Panc1 (cell line): Measurements from ENCODE around the gene NCOR2. TPM values are rescaled to one million over a fixed set of nuclear protein-coding genes. Genes with fewer than 3 reads are reported as not detected.

ENCODE experiments used
- ATAC-seq: fragments of 200-7000 bp; cut with Tn5 transposase; 2 replicates; pipeline ENCODE4 v1.9.1; 2020; ENCODE audit warnings: mild to moderate bottlenecking, moderate library complexity
- BruUV-seq: library from RNA; stranded (reverse); fragments of 400-500 nt; replicated peaks from 2 replicates; lab custom pipeline; 2021; lab: Mats Ljungman, UMichigan
- CTCF ChIA-PET: fragments of 300-600 bp; sonication (Branson Sonifier 250); formaldehyde crosslinking; loops from one replicate; lab custom pipeline; 2022; ENCODE audit warnings: antibody characterized with exemption; lab: Charles Lee
- POLR2A ChIA-PET: fragments of 300-600 bp; sonication (Branson Sonifier 250); formaldehyde crosslinking; loops from one replicate; lab custom pipeline; 2022; ENCODE audit warnings: antibody characterized with exemption; lab: Charles Lee
- DNase-seq: peaks from one replicate; pipeline ENCODE4 v3.0.0-alpha.2; 2010; ENCODE audit warnings: low read depth, low spot score
- H3K27ac ChIP-seq: 2 replicates; pipeline ENCODE4 v1.5.1; 2011; ENCODE audit warnings: mild to moderate bottlenecking, low read length, inconsistent platforms
- H3K27me3 ChIP-seq: fragments of 200-500 bp; sonication (Bioruptor generic); 2 replicates; pipeline ENCODE4 v1.6.0; 2014; ENCODE audit warnings: low read length, inconsistent platforms; ENCODE audit not compliant: control insufficient read depth, insufficient read depth
- H3K36me3 ChIP-seq: fragments of 200-500 bp; sonication (Bioruptor generic); 2 replicates; pipeline ENCODE4 v1.5.1; 2014; ENCODE audit warnings: inconsistent platforms, mild to moderate bottlenecking, low read length, moderate library complexity; ENCODE audit not compliant: control insufficient read depth, insufficient read depth
- H3K4me1 ChIP-seq: 2 replicates; pipeline ENCODE4 v1.5.1; 2011; ENCODE audit warnings: inconsistent platforms, mild to moderate bottlenecking, low read length, moderate library complexity; ENCODE audit not compliant: control insufficient read depth, insufficient read depth
- H3K4me3 ChIP-seq, 2 experiments: 2 replicates each; pipeline ENCODE4 v1.5.1; 2011 to 2012; ENCODE audit warnings: low read depth in 2 of 2, low read length in 2 of 2, mild to moderate bottlenecking in 2 of 2, inconsistent platforms in 1 of 2, moderate library complexity in 1 of 2
- H3K9me3 ChIP-seq: fragments of 200-500 bp; sonication (Bioruptor generic); 2 replicates; pipeline ENCODE4 v1.5.1; 2014; ENCODE audit warnings: low read depth, mild to moderate bottlenecking, inconsistent platforms, low read length, moderate library complexity; ENCODE audit not compliant: control insufficient read depth, insufficient read depth
- POLR2AphosphoS5 ChIP-seq: IDR thresholded peaks from 2 replicates; pipeline ENCODE4 v1.6.1; 2012; ENCODE audit warnings: mild to moderate bottlenecking, low read depth, low read length, moderate library complexity
- REST ChIP-seq, 2 experiments: IDR thresholded peaks; 2 replicates each; pipeline ENCODE4 v1.6.1; 2011 to 2012; ENCODE audit warnings: low read depth in 2 of 2, control low read depth in 1 of 2, low read length in 1 of 2, mild to moderate bottlenecking in 1 of 2, moderate library complexity in 1 of 2; ENCODE audit not compliant: insufficient read depth in 1 of 2
- SIN3A ChIP-seq: IDR thresholded peaks from 2 replicates; pipeline ENCODE4 v1.6.1; 2012; ENCODE audit warnings: low read depth, mild to moderate bottlenecking, low read length, moderate library complexity, borderline replicate concordance; ENCODE audit not compliant: insufficient read depth
- TCF7L2 ChIP-seq: IDR thresholded peaks from 2 replicates; pipeline ENCODE4 v1.6.1; 2011; ENCODE audit warnings: mild to moderate bottlenecking, low read depth, low read length, inconsistent platforms
- in situ Hi-C: cut with HindIII; loops from 2 replicates; pipeline ENCODE4 v1.10.0; 2016; ENCODE audit warnings: low sequenced_read_pairs, low pct_unique_long_range_greater_than_20kb
- intact Hi-C: fragments of 100-400 bp; cut with micrococcal nuclease; formaldehyde crosslinking; loops from one replicate; pipeline ENCODE4 v1.10.0; 2022; ENCODE audit not compliant: unreplicated experiment
- total RNA-seq: library from RNA; stranded (reverse); gene quantifications from one replicate; pipeline ENCODE4 v1.2.1, GENCODE V29; 2021; ENCODE audit not compliant: unreplicated experiment

NCOR2 gene
- total RNA-seq, 1 experiment from 2014 or later, result 461 TPM

- POLR2A ChIA-PET, result no interaction called here
- H3K27ac ChIP-seq, result no peak overlapping the region
- BruUV-seq, result no TSS peak
Measured at GRCh38 chr12:124529565-124530276, 37.7 kb downstream of the NCOR2 start.

GRCh38 chr12:124527861-124528561 lies 39.4 kb downstream of the NCOR2 start:
- ATAC-seq (peak; percentile 31), DNase-seq (no peak)
- H3K36me3 ChIP-seq, result no peaks in the 10 kb centered on the region
- BruUV-seq, result no TSS peak
- peaks cover 75% of the 10 kb centered on the region for H3K4me1 ChIP-seq
- H3K27ac ChIP-seq, result peak overlapping the region; percentile 77
- in situ Hi-C loops (no loop called here), intact Hi-C loops (no loop called here)
- ChIA-PET POLR2A (no interaction called here), CTCF (no interaction called here)
- no peaks in the 10 kb centered on the region for H3K27me3 ChIP-seq
- TF ChIP-seq SIN3A (no peak), TCF7L2 (no peak; the same call in 1 of the 2 replicates), REST (IDR thresholded peaks at IDR 0.05; ENCODE audit: insufficient read depth in 1 of 2, low read depth in 2 of 2, low read length in 1 of 2) (no peak)
- H3K9me3 ChIP-seq, result no peaks in the 10 kb centered on the region
- no peak overlapping the region for H3K4me3 ChIP-seq

More at GRCh38 chr12:124529565-124530276, 37.7 kb downstream of the NCOR2 start:
- Histone ChIP-seq H3K9me3 (no peaks in the 10 kb centered on the region), H3K4me3 (no peak overlapping the region), H3K36me3 (no peaks in the 10 kb centered on the region), H3K4me1 (peaks cover 69% of the 10 kb centered on the region), H3K27me3 (no peaks in the 10 kb centered on the region)
- intact Hi-C loops, result no loop called here
- TF ChIP-seq POLR2AphosphoS5, result no peak
- no peak for TF ChIP-seq REST (IDR thresholded peaks at IDR 0.05; ENCODE audit: insufficient read depth in 1 of 2, low read depth in 2 of 2, low read length in 1 of 2)
- DNase-seq (no peak), ATAC-seq (no peak)
- CTCF ChIA-PET, result no interaction called here
- in situ Hi-C loops, result no loop called here
